ENCODE measurements around the gene PTPRD.

The PTPRD gene

GRCh38 chr9:8331507-8332330 is 2281.1 kb downstream of the PTPRD start:
- no peak for DNase-seq (ENCODE audit: low read depth in 1 of 2, low spot score in 1 of 2)

DNA sequence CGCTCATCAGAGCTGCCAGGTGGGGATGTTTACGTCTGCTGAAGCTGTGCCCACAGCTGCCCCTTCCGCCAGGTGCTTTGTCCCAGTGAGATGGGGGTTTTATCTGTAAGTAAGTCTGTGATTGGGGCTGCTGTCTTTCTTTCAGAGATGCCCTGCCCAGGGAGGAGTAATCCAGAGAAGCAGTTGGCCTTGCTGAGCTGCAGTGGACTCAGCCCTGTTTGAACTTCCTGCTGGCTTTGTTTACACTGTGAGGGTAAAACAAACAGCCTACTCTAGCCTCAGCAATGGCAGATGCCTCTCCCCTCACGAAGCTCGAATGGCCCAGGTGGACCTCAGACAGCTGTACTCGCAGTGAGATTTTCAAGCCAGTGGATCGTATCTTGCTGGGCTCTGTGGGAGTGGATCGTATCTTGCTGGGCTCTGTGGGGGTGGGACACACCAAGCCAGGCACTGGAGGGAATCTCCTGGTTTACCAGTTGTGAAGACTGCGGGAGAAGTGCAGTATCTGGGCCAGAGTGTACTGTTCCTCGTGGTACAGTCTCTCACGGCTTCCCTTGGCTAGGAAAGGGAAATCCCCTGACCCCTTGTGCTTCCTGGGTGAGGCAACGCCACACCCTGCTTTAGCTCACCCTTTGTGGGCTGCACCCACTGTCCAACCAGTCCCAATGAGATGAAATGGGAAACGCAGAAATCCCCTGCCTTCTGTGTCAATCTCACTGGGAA is 2283.1 kb downstream of the PTPRD start:
- no peak for DNase-seq (ENCODE audit: low read depth in 1 of 2, low spot score in 1 of 2)

GRCh38 chr9:8315211-8315610 is 2297.6 kb downstream of the PTPRD start:
- DNase-seq (ENCODE audit: low read depth in 1 of 2, low spot score in 1 of 2): no peak

DNA sequence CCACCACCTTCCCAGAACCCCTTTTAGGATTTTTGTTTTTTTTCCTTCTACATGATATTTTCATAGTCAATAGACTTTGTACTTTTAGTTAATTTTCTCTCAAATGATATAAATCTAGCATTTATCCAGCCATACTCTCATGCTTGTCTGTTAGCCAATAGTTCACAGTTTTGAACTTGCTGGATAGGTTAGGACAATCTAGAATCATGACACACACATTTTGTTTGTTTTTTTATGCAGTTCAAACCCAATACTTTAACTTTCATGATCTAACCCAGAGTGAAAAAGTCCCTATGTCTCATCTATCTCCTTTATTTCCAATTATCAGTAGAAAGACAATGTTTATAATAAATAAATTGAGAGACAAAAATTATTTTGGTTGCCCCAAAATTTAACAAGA is 2303.5 kb downstream of the PTPRD start:
- no peak for DNase-seq (ENCODE audit: low read depth in 1 of 2, low spot score in 1 of 2)

- DNase-seq (ENCODE audit: low read depth in 1 of 2, low spot score in 1 of 2): no peak
Measured at GRCh38 chr9:8304720-8305119, 2308.1 kb downstream of the PTPRD start.

DNA sequence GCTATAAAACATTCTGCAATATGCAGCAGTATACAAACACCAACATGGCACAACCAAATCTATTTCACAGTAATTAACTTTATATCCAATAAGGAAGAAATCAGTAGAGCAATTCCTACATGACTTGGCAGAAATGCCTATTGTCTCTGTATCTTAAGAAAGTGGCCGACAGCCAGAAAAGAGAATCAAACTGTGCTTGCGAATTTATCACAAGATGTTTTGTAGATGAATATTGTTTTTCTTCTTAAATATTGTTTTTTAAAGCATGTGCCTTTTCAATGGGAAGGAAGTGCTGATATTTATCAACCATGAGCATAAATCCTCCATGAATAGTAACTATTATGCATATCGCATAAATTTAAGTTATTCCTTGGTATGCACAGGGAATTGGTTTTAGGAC is 2311.5 kb downstream of the PTPRD start:
- no peak for DNase-seq (ENCODE audit: low read depth in 1 of 2, low spot score in 1 of 2)

GRCh38 chr9:8297047-8297446 is 2315.8 kb downstream of the PTPRD start:
- no peak for DNase-seq (ENCODE audit: low read depth in 1 of 2, low spot score in 1 of 2)

- DNase-seq (ENCODE audit: low read depth in 1 of 2, low spot score in 1 of 2): no peak
Measured at GRCh38 chr9:8292657-8293056, 2320.1 kb downstream of the PTPRD start.

- DNase-seq (ENCODE audit: low read depth in 1 of 2, low spot score in 1 of 2): no peak
Measured at GRCh38 chr9:8289681-8290080, 2323.1 kb downstream of the PTPRD start.

- no peak for DNase-seq (ENCODE audit: low read depth in 1 of 2, low spot score in 1 of 2)
Measured at GRCh38 chr9:8287970-8288369, 2324.8 kb downstream of the PTPRD start.

GRCh38 chr9:8287501-8287900 is 2325.3 kb downstream of the PTPRD start:
- DNase-seq (ENCODE audit: low read depth in 1 of 2, low spot score in 1 of 2): no peak

DNA sequence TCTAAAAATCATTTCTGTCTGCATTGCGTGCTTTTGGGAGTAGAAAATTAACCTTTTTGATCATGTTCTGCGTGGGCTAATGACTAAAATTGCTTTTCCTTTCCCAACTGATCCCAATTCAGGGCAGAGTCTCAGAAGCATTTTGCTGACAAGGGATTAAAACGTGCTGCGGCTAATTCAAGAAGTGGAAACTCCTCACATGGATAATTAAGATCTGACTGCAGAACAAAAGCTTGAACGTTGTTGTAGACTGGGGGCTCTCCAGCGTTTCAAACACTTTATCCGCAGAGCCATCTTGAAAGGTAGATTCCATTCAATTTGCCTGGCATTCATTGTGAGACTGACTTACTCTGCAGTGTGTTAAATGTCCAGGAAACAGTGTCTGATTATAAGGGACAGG is 2327.9 kb downstream of the PTPRD start:
- DNase-seq (ENCODE audit: low read depth in 1 of 2, low spot score in 1 of 2): no peak

DNA sequence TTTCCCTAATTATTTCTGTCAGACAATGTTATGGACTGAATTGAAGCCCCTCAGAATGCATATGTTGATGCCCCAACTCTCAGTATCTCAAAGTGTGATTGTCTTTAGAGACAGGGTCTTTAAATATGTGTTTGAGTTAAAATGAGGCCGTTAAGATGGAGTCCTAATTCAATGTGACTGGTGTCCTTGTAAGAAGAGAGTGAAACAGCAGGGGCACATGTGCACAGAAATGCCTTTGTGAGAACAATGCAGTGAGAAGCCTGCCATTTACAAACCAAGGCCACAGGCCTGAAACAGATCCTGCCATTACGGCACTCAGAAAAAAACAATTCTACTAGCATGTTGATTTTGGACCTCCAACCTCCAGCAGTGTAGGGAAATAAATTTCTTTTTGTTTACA is 2330.3 kb downstream of the PTPRD start:
- no peak for DNase-seq (ENCODE audit: low read depth in 1 of 2, low spot score in 1 of 2)

DNA sequence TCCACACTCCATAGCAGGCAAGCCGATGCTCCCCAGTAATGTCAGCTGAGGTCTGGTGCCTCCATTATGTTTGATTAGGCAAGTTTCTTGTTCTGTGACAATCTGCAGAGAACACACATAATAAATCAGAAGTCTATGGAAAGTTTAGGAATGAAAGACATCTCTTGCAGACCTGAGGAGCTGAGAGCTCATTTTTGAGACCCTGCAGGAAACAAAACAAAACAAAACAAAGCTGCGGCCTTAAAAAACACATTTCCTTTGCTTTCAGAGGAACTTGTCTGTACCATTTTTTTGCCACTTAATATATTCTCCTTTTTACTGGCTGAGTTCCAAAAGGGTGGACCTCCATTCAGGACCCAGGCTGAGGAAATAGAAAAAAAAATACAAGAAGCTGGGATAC is 2332.0 kb downstream of the PTPRD start:
- no peak for DNase-seq (ENCODE audit: low read depth in 1 of 2, low spot score in 1 of 2)

- no peak for DNase-seq (ENCODE audit: low read depth in 1 of 2, low spot score in 1 of 2)
Measured at GRCh38 chr9:8278048-8278447, 2334.8 kb downstream of the PTPRD start.

DNA sequence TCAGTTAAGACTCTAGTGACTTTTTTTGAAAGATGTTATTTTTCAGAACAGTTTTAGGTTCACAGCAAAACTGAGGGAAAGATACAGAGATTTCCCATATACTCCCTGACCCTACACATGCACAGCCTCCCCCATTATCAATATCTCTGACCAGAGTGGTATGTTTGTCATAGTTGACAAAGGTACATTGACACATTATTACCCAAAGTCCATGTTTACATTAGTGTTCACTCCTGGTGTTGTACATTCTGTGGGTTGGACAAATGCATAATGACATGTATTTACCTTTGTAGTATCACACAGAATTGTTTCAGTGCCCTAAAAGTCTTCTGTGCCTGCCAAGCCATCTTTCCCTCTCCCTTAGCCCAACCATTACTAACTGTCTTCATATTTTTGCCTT is 2342.6 kb downstream of the PTPRD start:
- no peak for DNase-seq (ENCODE audit: low read depth in 1 of 2, low spot score in 1 of 2)

DNA sequence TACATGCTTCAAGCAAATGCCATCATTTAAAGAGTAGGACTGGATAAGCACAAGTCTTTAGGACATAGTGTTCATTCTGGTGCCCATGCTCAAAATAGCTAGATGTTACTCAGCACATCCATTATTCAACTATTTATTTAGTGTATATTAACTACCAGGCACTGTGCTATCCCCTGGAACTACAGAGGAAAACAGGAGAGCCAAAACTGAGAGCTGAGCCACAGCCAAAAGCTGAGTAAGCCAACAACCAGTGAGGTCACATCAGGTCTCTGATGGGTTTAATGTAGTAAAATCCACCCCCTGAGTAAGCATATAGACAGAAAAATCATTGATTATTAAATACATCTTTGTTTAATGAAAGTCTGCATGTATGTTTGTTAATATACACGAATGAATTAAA is 2343.9 kb downstream of the PTPRD start:
- DNase-seq (ENCODE audit: low read depth in 1 of 2, low spot score in 1 of 2): no peak

DNA sequence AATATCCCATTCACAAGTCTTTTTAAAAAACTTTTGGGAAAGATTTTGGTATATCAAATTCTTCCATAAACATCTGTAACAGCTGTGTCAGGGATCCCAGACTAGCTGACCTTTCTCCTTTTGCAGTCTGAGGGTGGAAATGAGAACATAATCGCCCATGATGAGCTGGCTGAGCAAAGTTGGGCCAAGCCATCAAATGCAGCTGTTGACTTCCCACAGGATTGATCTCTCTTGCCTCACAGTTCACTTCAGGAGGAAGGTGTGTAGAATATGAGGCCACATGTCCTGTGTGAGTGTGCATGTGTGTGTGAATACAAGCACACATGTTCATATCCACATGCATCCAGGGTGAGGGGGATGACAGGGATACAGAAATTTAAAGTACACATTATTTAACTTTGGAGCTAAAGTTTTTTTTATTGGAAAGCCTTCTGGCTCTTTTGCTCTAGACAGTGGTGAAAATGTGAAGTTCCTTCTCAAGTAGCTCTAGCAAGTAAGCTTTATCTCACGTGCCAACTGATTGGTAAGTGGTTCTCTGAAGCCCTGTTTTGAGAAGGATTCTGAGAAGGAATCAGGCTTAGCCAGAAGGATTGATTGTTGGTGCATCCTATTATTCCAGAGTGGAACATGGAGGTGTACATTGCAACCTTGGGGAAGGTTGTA is 2344.5 kb downstream of the PTPRD start:
- no peak for DNase-seq (ENCODE audit: low read depth in 1 of 2, low spot score in 1 of 2)

- no peak for DNase-seq (ENCODE audit: low read depth in 1 of 2, low spot score in 1 of 2)
Measured at GRCh38 chr9:8267636-8268035, 2345.2 kb downstream of the PTPRD start.

DNA sequence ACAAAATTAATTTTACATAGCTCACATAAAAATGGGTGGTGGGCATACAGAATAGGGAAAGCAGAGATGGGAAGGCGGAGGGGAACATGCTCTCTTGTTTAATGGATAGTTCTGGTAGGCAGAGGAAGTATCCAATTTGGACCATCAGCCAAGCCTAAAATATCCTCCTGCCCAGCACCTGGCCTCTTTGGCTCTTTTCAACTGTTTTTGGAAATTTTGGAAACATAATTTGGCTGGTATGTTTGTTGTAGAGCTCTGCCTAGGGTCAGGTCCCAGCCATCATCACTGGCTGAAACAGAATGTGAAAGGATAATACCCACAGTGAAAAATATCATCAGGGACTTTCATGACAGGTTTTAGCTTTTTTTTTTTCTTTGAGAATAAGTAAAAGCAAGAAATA is 2345.9 kb downstream of the PTPRD start:
- DNase-seq (ENCODE audit: low read depth in 1 of 2, low spot score in 1 of 2): no peak

DNA sequence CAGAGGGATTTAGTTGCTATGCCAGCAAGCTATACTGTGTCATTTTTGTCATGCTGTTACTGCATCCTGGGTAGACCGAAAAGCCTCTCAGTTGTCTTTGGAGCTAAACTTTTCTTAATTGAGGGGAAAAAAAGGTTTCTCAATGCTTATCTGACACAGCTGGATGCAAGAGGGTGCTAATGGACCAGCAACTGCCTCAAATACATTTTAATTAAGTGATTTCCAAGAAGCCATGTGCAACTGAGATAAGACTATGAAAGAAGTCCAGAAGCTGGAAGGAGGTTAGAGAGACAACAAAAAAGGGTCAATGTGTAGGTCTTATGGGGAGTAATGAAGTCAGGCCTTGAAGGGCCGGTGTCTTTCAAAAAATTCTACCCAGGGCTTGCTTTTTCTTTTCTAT is 2347.5 kb downstream of the PTPRD start:
- no peak for DNase-seq (ENCODE audit: low read depth in 1 of 2, low spot score in 1 of 2)
